Measurements from ENCODE around the gene INTS4. TPM values are rescaled to one million over a fixed set of nuclear protein-coding genes. Genes with fewer than 3 reads are reported as not detected.
"Not testable (repeated sequence)": the region's sequence is repeated elsewhere in the genome, so short reads cannot be mapped to it uniquely, and the experiment has no call there.

INTS4 gene, protein sequence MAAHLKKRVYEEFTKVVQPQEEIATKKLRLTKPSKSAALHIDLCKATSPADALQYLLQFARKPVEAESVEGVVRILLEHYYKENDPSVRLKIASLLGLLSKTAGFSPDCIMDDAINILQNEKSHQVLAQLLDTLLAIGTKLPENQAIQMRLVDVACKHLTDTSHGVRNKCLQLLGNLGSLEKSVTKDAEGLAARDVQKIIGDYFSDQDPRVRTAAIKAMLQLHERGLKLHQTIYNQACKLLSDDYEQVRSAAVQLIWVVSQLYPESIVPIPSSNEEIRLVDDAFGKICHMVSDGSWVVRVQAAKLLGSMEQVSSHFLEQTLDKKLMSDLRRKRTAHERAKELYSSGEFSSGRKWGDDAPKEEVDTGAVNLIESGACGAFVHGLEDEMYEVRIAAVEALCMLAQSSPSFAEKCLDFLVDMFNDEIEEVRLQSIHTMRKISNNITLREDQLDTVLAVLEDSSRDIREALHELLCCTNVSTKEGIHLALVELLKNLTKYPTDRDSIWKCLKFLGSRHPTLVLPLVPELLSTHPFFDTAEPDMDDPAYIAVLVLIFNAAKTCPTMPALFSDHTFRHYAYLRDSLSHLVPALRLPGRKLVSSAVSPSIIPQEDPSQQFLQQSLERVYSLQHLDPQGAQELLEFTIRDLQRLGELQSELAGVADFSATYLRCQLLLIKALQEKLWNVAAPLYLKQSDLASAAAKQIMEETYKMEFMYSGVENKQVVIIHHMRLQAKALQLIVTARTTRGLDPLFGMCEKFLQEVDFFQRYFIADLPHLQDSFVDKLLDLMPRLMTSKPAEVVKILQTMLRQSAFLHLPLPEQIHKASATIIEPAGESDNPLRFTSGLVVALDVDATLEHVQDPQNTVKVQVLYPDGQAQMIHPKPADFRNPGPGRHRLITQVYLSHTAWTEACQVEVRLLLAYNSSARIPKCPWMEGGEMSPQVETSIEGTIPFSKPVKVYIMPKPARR
- 10 to 100 TPM; 33.3 to 71.6 (median 38.1) TPM for polyA plus RNA-seq (ENCODE audit: low read depth in 6 of 6)

DNA sequence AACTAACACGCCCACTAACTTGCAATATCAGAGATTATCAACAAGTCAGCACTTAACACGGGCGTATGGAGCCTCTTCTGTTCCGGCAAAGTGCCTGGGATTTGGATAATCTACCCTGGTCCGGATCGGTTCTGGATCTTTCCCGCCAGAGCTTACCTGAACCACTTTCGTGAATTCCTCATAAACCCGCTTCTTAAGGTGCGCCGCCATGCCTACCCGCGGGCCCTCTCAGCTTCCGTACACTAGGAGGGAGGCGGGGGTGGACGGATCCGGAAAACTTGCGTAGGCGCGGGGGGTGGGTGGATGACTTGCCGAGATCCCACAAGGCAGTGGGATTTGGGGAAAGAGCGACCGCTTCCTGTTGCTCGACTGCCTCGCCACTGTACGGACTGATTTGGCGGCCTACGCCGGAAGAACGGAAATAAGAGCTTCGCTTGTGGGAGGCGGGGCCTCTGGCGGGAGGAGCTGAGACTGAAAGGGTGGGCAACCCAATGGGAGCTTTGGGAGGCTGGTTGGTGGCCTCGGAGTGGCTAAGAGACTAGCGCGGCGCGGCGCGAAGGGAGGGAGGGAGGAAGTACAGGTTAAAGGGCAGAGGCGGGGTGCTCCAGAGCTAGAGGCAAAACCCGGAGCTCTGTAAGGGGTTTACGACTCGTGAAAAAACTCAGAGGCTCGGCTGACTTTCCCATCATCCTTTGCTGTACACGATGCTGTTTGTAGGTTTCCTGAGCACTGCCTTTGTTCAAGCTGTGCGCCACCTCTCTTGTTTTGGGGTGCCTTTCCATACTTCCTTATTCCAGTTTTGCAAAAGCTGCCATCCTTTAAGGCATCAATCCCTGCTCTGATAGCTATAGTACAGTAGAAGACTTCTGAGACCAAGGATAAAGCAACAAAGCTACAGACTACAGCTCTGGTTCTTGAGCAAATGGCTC, at the start of gene INTS4:
Gene INTS4 (minus strand): TSS at position 235 of the 929 bp plus-strand sequence. CDS start 25 bp downstream, at position 210.
- H3K36me3 Mint-ChIP-seq = no peaks in the 10 kb centered on the region
- H3K27ac Mint-ChIP-seq = peak within 1 kb of the TSS; percentile 97 to 99 (median 99)
- H3K4me1 Mint-ChIP-seq = peaks cover 24 to 48% (median 46%) of the 10 kb centered on the region in 3 donors
- DNase-seq (peak; percentile 97), ATAC-seq (ENCODE audit: low read depth in 2 of 2) (peak; percentile 89 to 94)
- H3K9me3 Mint-ChIP-seq = no peaks in the 10 kb centered on the region
- peak within 1 kb of the TSS; percentile 90 to 99 (median 98) for H3K4me3 Mint-ChIP-seq
- H3K27me3 Mint-ChIP-seq = no peaks in the 10 kb centered on the region

DNA sequence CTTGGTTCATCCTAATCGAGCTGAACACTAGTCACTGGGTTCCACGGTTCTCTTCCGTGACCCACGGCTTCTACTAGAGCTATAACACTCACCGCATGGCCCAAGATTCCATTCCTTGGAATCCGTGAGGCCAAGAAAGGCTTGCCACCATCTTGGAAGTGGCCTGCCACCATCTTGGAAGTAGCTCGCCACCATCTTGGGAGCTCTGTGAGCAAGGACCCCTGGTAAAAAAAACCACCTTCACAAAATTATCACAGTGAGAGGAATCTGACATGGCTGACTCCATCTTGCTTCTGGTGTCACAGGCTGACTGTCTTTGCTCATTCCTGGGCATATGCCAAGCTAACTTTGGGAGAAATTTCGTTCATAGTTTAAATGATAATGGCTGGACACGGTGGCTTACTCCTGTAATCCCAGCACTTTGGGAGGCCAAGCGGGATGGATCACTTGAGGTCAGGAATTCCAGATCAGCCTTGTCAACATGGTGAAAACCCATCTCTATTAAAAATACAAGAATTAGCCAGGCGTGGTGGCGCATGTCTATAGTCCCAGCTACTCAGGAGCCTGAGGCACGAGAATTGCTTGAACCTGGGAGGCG, 47.5 kb upstream of the INTS4 start:
- Mint-ChIP-seq H3K36me3 (no peaks in the 10 kb centered on the region), H3K4me1 (peaks cover 9 to 20% (median 15%) of the 10 kb centered on the region in 3 donors), H3K9me3 (no peaks in the 10 kb centered on the region), H3K27ac (peak overlapping the region in 1 of 6 donors; percentile 84), H3K4me3 (no peak overlapping the region), H3K27me3 (peaks cover 0 to 5% (median 4%) of the 10 kb centered on the region in 3 donors)
- no peak for DNase-seq
- no peak for ATAC-seq (ENCODE audit: low read depth in 2 of 2)

DNA sequence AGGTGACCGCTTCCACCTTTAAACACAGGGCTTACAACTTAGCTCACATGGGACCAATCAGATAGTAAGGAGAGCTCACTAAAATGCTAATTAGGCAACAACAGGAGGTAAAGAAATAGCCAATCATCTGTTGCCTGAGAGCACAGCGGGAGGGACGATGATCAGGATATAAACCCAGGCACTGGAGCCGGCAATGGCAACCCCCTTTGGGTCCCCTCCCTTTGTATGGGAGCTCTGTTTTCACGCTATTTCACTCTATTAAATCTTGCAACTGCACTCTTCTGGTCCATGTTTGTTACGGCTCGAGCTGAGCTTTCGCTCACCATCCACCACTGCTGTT, 46.9 kb upstream of the INTS4 start:
- not testable (repeated sequence) for H3K27me3 Mint-ChIP-seq; H3K27ac Mint-ChIP-seq; H3K36me3 Mint-ChIP-seq; ATAC-seq (ENCODE audit: low read depth in 2 of 2); DNase-seq; H3K9me3 Mint-ChIP-seq; H3K4me3 Mint-ChIP-seq
- peaks cover 9 to 18% (median 15%) of the 10 kb centered on the region in 3 donors for H3K4me1 Mint-ChIP-seq

DNA sequence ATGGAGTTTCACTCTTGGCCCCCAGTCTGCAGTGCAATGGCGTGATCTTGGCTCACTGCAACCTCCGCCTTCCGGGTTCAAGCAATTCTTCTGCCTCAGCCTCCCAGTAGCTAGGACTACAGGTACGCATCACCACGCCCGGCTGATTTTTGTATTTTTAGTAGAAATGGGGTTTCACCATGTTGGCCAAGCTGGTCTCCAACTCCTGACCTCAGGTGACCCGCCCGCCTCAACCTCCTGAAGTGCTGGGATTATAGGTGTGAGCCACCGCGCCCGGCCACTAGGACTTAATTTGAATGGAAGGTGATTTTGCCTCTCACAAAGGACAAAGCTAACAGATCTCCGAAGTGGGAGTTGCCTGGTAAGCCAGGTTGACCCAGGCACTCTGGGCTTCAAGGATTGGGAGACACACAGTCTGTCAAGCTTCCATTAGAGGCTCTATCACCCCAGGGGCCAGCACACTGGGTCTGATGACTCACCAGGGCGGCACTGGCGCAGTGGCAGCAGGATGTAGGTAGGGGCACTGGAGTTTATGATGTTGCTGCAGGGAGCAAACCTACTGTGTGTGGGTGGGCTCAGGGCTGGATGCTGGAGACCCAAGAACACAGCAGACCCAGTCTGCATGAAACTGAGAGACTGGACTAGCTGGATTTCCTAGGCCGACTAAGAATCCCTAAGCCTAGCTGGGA, 46.4 kb upstream of the INTS4 start:
- Mint-ChIP-seq H3K27me3 (peaks cover 0 to 5% (median 4%) of the 10 kb centered on the region in 3 donors), H3K4me1 (peaks cover 9 to 13% (median 13%) of the 10 kb centered on the region in 3 donors), H3K27ac (peak overlapping the region in 2 of 6 donors; percentile 8 to 58), H3K36me3 (no peaks in the 10 kb centered on the region), H3K4me3 (peak overlapping the region in 1 of 8 donors; percentile 9), H3K9me3 (no peaks in the 10 kb centered on the region)
- no peak for ATAC-seq (ENCODE audit: low read depth in 2 of 2)
- DNase-seq = no peak

DNA sequence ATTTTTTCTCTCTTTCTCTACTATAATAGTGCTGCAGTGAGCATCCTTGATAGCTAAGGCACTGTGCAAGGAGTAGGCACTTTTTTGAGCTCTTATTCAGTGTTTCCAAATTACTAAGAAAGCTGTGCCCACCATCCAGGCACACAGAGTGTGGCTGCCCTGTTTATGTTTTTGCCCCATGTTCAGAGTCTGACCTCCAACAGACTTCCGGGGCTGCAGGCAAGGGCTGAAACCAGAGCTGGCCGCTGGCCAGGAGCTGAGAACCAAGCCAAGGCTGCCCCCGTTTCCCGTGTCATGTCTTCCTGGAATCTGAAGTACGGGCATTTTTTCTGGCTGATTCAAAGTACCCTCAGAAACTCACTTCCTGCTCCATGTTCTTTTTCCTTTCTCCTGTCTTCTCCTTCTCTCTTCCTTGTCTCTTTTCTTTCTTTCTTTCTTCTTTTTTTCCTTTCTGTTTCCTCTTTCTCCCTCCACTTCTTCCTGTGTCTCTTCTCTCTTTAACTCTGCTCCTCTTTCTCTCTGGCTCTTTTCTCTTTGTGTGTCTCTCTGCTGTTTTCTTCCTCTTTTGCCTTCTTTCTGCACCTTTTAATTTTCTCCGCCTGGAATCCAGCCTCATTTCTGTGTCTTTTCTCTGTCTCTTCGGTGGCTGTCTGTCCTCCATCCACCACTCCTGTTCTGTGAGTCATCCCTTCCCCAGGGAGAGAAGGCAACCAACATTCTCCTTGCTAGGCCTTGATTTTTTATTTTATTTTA, 45.6 kb upstream of the INTS4 start:
- ATAC-seq (ENCODE audit: low read depth in 2 of 2) = no peak
- H3K9me3 Mint-ChIP-seq = no peaks in the 10 kb centered on the region
- H3K4me1 Mint-ChIP-seq = peaks cover 9% of the 10 kb centered on the region in 3 donors
- peak overlapping the region in 3 of 8 donors; percentile 9 to 44 (median 23) for H3K4me3 Mint-ChIP-seq
- no peaks in the 10 kb centered on the region for H3K36me3 Mint-ChIP-seq
- no peak for DNase-seq
- H3K27ac Mint-ChIP-seq = peak overlapping the region in 5 of 6 donors; percentile 6 to 63 (median 39)
- H3K27me3 Mint-ChIP-seq = peaks cover 0 to 5% (median 4%) of the 10 kb centered on the region in 3 donors

DNA sequence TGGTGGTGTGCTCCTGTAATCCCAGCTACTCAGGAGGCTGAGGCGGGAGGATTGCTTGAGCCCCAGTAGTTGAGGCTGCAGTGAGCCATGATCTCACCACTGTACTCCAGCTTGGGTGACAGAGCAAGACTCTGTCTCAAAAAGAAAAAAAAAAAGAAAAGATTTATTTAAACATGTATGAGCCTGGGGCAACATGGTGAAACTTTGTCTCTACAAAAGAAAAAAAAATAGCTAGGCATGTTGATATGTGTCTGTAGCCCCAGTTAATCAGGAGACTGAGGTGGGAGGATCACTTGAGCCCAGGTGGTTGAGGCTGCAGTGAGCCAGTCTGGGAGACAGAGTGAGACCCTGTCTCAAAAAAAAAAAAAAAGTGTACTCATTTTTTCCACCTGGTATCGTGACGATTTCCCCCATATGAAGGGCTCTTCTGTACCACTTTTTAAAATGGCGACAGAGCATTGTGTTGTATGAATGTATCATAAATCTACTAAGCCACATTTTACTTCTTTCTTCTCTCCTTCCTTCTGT, 45.0 kb upstream of the INTS4 start:
- H3K27me3 Mint-ChIP-seq = peaks cover 3 to 5% (median 4%) of the 10 kb centered on the region in 3 donors
- peaks cover 9 to 10% (median 10%) of the 10 kb centered on the region in 3 donors for H3K4me1 Mint-ChIP-seq
- H3K27ac Mint-ChIP-seq = peak overlapping the region in 2 of 6 donors; percentile 8 to 57
- no peak overlapping the region for H3K4me3 Mint-ChIP-seq
- DNase-seq = no peak
- no peaks in the 10 kb centered on the region for H3K36me3 Mint-ChIP-seq
- H3K9me3 Mint-ChIP-seq = no peaks in the 10 kb centered on the region
- ATAC-seq (ENCODE audit: low read depth in 2 of 2) = no peak

DNA sequence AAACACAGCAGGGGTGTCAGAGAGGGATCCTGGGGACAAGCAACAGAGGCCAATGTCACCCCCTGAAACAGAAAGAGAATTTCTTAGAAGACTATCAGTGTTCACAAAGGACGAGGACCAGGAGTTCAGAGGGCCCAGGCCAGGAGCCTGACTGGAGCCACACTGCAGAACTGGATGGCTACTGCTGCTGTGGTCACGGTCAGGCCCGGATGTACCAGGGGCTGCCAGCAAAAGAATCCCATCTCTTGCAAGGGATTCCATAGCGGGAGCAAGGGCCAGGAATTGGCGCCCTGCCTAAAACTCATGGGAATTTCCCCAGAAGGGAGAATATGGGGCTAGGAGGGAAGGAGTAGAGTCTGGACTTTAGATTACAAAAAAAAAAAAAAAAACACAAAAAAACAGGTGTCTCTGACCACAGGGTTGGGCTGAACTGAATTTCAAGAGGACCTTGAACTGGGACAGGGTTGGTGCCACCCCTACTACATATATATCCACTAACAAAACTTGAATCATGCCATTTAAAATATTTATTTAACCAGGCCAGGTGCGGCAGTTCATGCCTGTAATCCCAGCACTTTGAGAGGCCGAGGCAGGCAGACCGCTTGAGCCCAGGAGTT, 44.3 kb upstream of the INTS4 start:
- H3K36me3 Mint-ChIP-seq = no peaks in the 10 kb centered on the region
- H3K9me3 Mint-ChIP-seq = no peaks in the 10 kb centered on the region
- no peak overlapping the region for H3K27ac Mint-ChIP-seq
- DNase-seq = no peak
- peaks cover 9 to 13% (median 12%) of the 10 kb centered on the region in 3 donors for H3K4me1 Mint-ChIP-seq
- H3K27me3 Mint-ChIP-seq = peaks cover 0 to 8% (median 5%) of the 10 kb centered on the region in 3 donors
- ATAC-seq (ENCODE audit: low read depth in 2 of 2) = no peak
- H3K4me3 Mint-ChIP-seq = no peak overlapping the region

DNA sequence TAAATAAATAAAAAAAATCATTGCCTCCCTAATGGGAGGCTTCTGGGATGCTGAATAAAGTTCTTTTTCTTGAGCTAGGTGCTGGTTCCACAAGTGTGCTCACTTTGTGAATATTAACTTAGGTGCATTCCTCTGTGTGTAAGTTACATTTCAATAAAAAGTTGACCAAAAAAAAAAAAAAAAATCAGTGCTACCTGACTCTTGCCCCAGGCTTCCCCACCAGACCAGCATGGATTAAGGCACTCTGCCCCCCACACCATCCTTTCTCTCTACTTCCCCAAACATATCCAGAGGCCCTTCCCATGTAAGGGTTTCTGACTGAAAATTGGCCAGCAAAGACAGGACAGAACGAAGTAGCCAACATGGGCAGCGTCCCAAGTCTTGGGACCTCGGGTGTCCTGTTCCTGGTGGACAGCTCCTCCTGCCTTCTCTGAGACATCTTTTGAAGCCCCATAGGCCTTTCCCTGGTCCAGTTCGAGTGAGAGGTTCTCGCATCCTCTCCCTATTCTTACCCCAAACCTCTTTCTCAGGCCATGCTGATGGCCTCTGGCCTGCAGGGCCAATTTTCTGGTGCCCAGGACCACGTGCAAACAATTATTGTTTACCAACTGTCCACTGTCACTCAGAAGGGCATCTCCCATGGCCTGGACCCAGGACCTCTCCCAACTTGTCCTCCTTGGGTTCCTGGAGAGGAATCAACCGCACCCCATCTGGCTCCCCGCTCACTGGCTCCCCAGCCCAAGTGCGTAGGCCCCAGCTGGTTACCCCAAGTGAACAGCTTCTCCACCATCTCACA, 43.6 kb upstream of the INTS4 start:
- Mint-ChIP-seq H3K4me3 (no peak overlapping the region), H3K9me3 (no peaks in the 10 kb centered on the region), H3K27me3 (peaks cover 0 to 8% (median 0%) of the 10 kb centered on the region in 3 donors), H3K4me1 (peaks cover 9 to 13% (median 12%) of the 10 kb centered on the region in 3 donors), H3K36me3 (no peaks in the 10 kb centered on the region), H3K27ac (peak overlapping the region in 3 of 6 donors; percentile 56 to 76 (median 65))
- no peak for ATAC-seq (ENCODE audit: low read depth in 2 of 2)
- DNase-seq = no peak

DNA sequence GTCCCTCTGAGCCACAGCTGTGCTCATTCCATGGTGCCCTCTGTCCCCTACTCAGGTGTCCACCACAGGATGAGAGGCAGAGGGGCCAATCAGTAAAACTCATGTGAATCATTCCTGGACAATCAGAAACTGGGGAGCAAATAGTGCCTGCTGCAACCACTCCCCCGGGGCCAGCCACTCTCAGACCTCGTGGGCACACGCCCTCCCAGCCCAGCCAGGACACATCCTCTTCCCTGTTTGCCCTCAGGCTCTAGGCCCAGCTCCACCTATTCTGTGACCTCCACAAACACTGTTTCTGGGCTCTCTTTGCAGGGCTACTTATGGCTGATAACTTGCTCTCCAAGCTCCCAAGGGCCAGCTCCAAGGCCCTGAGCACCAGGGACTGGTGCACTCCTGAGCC, 42.6 kb upstream of the INTS4 start:
- H3K9me3 Mint-ChIP-seq = no peaks in the 10 kb centered on the region
- no peak overlapping the region for H3K4me3 Mint-ChIP-seq
- H3K27me3 Mint-ChIP-seq = peaks cover 0 to 8% (median 0%) of the 10 kb centered on the region in 3 donors
- H3K36me3 Mint-ChIP-seq = no peaks in the 10 kb centered on the region
- no peak for DNase-seq
- no peak for ATAC-seq (ENCODE audit: low read depth in 2 of 2)
- peak overlapping the region in 1 of 6 donors; percentile 47 for H3K27ac Mint-ChIP-seq
- H3K4me1 Mint-ChIP-seq = peaks cover 9 to 13% (median 12%) of the 10 kb centered on the region in 3 donors

DNA sequence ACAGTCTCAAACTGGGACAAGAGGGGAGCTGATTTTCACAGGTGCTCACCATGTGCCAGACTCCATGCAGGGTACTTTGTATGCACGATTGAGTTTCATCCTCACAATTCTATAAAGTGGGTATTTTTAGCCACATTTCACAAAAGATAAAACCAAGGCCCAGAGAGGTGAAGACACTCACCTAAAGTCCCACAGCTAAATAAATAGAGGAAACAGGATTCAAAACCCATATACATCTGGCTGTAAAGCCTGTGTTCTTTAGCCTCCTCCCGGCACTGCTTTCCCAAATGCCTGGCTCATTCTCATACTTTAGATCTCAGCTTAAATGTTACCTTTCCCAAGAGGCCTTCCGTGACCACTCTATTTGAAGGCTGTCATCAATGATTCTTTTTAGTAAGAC, 41.8 kb upstream of the INTS4 start:
- Mint-ChIP-seq H3K4me1 (peaks cover 9 to 13% (median 12%) of the 10 kb centered on the region in 3 donors), H3K27ac (peak overlapping the region in 1 of 6 donors; percentile 1), H3K9me3 (no peaks in the 10 kb centered on the region), H3K36me3 (no peaks in the 10 kb centered on the region), H3K27me3 (peaks cover 0 to 8% (median 0%) of the 10 kb centered on the region in 3 donors), H3K4me3 (no peak overlapping the region)
- ATAC-seq (ENCODE audit: low read depth in 2 of 2) (no peak), DNase-seq (no peak)

Measured in naive B cell (primary cell).